ENCODE data around the gene SLC38A11. TPM values are rescaled to one million over a fixed set of nuclear protein-coding genes. Genes with fewer than 3 reads are reported as not detected.

SLC38A11 gene
- total and polyA plus RNA-seq, 10 of the 15 experiments (the other 5 are each of a cell fraction or from before 2014, with no cell fraction given): not detected

GRCh38 chr2:164981217-164981990 is 26.1 kb upstream of the SLC38A11 start:
- no peak overlapping the region for H2AFZ ChIP-seq (ENCODE audit: control insufficient read depth, low read depth, low read length)
- H4K20me1 ChIP-seq (ENCODE audit: control insufficient read depth, insufficient read depth): no peaks in the 10 kb centered on the region
- in situ Hi-C loops (cut with MboI) (no loop called here), intact Hi-C loops (cut with micrococcal nuclease; ENCODE audit: unreplicated experiment) (no loop called here)
- no peaks in the 10 kb centered on the region for H3K79me2 ChIP-seq (ENCODE audit: control insufficient read depth, insufficient read depth, low read length)
- ChIA-PET RAD21 (ENCODE audit: unreplicated experiment) (no interaction called here), POLR2A (no interaction called here), CTCF (interaction anchor here (0.6 kb wide), 1 partner anchor 35 kb away, joined by 3 read pairs; no protein-coding TSS in a partner anchor), SMC1A (ENCODE audit: uncharacterized antibody, unreplicated experiment) (no interaction called here)
- H3K9ac ChIP-seq (ENCODE audit: control insufficient read depth, insufficient read depth, low read length): no peak overlapping the region
- WGBS (ENCODE audit: insufficient coverage, insufficient replicate concordance, low lambda C conversion rate, missing lambda C conversion rate): under 1% methylated on average over 7 of the region's 7 CpGs
- H3K36me3 ChIP-seq (ENCODE audit: control insufficient read depth in 2 of 2, insufficient read depth in 2 of 2, low read length in 1 of 2): no peaks in the 10 kb centered on the region
- H3K27ac ChIP-seq (ENCODE audit: control insufficient read depth, insufficient read depth): no peak overlapping the region
- ATAC-seq: no peak
- FAIRE-seq: no peak
- no peaks in the 10 kb centered on the region for H3K27me3 ChIP-seq (replicated peaks in 1 of 2; ENCODE audit: control insufficient read depth in 2 of 2, insufficient read depth in 2 of 2, low read length in 1 of 2)
- H3K4me1 ChIP-seq (ENCODE audit: control insufficient read depth, insufficient read depth, low read length): no peaks in the 10 kb centered on the region
- TF ChIP-seq NRF1 (conservative IDR thresholded peaks at IDR 0.05; ENCODE audit: low read depth, low read length): no peak
- no peak for TF ChIP-seq CBX3 (IDR thresholded peaks at IDR 0.05; ENCODE audit: borderline replicate concordance, low read depth)
- no peak for TF ChIP-seq SREBF1 (IDR thresholded peaks at IDR 0.05; ENCODE audit: low read length)
- TF ChIP-seq STAT3 (IDR thresholded peaks at IDR 0.05; ENCODE audit: low read depth, low read length): no peak
- no peak for TF ChIP-seq SUPT20H (IDR thresholded peaks at IDR 0.05; ENCODE audit: borderline replicate concordance, control insufficient read depth, low read depth, low read length)
- no peak for TF ChIP-seq ZNF384 (IDR thresholded peaks at IDR 0.05; ENCODE audit: borderline replicate concordance, low read depth, low read length)
- TF ChIP-seq IKZF2 (IDR thresholded peaks at IDR 0.05): no peak
- no peak for TF ChIP-seq SMC3 (IDR thresholded peaks at IDR 0.05; ENCODE audit: borderline replicate concordance, low read length)
- TF ChIP-seq, protein P1, sequence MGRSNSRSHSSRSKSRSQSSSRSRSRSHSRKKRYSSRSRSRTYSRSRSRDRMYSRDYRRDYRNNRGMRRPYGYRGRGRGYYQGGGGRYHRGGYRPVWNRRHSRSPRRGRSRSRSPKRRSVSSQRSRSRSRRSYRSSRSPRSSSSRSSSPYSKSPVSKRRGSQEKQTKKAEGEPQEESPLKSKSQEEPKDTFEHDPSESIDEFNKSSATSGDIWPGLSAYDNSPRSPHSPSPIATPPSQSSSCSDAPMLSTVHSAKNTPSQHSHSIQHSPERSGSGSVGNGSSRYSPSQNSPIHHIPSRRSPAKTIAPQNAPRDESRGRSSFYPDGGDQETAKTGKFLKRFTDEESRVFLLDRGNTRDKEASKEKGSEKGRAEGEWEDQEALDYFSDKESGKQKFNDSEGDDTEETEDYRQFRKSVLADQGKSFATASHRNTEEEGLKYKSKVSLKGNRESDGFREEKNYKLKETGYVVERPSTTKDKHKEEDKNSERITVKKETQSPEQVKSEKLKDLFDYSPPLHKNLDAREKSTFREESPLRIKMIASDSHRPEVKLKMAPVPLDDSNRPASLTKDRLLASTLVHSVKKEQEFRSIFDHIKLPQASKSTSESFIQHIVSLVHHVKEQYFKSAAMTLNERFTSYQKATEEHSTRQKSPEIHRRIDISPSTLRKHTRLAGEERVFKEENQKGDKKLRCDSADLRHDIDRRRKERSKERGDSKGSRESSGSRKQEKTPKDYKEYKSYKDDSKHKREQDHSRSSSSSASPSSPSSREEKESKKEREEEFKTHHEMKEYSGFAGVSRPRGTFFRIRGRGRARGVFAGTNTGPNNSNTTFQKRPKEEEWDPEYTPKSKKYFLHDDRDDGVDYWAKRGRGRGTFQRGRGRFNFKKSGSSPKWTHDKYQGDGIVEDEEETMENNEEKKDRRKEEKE (IDR thresholded peaks at IDR 0.05): no peak
- no peak for TF ChIP-seq HDAC2 (IDR thresholded peaks at IDR 0.05)
- TF ChIP-seq EGR1 (IDR thresholded peaks at IDR 0.05; ENCODE audit: borderline replicate concordance in 1 of 2, low read depth in 2 of 2, low read length in 2 of 2): no peak
- TF ChIP-seq ATF3 (IDR thresholded peaks at IDR 0.05; ENCODE audit: borderline replicate concordance, extremely low read depth, low read depth, low read length): no peak
- TF ChIP-seq CTCF (IDR thresholded peaks at IDR 0.05 in 2 of 3, conservative IDR thresholded peaks at IDR 0.05 in 1 of 3; ENCODE audit: control insufficient read depth in 2 of 3, extremely low read depth in 1 of 3, insufficient read depth in 1 of 3, low read depth in 3 of 3, low read length in 3 of 3): no peak
- no peak for TF ChIP-seq NFYB (IDR thresholded peaks at IDR 0.05; ENCODE audit: insufficient read depth, low read depth, low read length)
- no peak overlapping the region for H3K4me2 ChIP-seq (ENCODE audit: control insufficient read depth, insufficient read depth)
- no peak for DNase-seq (ENCODE audit: low read depth, low spot score)
- no TSS peak for BruUV-seq (replicated peaks)
- H3K9me3 ChIP-seq (replicated peaks; ENCODE audit: control insufficient read depth, insufficient read depth, low read length): no peaks in the 10 kb centered on the region
- H3K4me3 ChIP-seq: no peak overlapping the region
